AG09319 (cell line): ENCODE results near the gene ATCAY.
A peak's percentile ranks its signal among the peaks of the same experiment; 100 is the strongest.

ENCODE experiments used
- DNase-seq: peaks from one replicate; pipeline ENCODE4 v3.0.0-alpha.2; 2010; ENCODE audit warnings: low read depth; ENCODE audit errors: extremely low read depth
- TF ChIP-seq, protein P1 (sequence below): IDR thresholded peaks from 2 replicates; pipeline ENCODE4 v1.5.1; 2011; ENCODE audit warnings: low read depth, mild to moderate bottlenecking, inconsistent platforms, low read length, moderate library complexity

Gene ATCAY

DNA sequence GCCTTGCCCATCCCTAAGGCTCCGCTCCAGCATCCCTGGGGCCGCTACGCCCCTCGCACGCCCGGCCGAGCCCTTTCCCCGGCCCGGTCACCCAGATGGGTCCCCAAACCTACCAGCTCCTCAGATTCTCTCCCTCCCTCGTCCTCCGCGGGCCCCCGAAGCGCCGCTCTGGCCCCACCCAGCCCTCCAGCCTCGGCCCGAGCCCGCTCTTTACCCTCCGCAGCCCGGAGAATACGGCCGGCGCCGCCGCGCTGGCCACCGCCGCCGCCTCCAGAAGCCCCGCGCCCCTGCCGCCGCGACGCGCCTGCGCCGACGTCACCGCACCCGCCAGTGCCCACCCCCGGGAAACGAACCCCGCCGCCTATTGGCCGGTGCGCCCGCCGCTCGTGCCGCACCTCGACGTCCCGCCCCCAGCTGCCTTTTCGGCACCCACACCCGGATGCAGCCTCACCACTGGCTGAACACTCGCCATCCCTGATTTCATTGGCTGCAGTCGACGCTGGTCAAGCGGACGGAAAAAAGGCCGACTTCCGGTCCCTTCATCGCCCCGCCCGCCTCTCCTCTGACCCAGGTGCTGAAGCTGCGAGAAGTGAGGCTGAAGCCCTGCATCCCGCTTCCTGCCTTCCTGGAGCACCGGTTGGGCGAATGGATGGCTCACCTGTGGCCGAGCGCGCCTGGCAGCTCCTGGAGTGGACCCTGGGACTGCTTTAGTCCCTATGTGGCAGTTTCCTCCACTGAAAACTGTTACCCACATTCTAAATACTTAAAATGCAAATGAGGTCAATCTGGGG is 90.5 kb downstream of the ATCAY start, which contains the start of gene DAPK3:
DAPK3 (minus strand) TSS at position 292 of the 791 bp plus-strand sequence. CDS start 1,364 bp downstream, outside the sequence.
- DNase-seq, result peak; percentile 94
- TF ChIP-seq, protein P1, sequence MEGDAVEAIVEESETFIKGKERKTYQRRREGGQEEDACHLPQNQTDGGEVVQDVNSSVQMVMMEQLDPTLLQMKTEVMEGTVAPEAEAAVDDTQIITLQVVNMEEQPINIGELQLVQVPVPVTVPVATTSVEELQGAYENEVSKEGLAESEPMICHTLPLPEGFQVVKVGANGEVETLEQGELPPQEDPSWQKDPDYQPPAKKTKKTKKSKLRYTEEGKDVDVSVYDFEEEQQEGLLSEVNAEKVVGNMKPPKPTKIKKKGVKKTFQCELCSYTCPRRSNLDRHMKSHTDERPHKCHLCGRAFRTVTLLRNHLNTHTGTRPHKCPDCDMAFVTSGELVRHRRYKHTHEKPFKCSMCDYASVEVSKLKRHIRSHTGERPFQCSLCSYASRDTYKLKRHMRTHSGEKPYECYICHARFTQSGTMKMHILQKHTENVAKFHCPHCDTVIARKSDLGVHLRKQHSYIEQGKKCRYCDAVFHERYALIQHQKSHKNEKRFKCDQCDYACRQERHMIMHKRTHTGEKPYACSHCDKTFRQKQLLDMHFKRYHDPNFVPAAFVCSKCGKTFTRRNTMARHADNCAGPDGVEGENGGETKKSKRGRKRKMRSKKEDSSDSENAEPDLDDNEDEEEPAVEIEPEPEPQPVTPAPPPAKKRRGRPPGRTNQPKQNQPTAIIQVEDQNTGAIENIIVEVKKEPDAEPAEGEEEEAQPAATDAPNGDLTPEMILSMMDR, result no peak

DNA sequence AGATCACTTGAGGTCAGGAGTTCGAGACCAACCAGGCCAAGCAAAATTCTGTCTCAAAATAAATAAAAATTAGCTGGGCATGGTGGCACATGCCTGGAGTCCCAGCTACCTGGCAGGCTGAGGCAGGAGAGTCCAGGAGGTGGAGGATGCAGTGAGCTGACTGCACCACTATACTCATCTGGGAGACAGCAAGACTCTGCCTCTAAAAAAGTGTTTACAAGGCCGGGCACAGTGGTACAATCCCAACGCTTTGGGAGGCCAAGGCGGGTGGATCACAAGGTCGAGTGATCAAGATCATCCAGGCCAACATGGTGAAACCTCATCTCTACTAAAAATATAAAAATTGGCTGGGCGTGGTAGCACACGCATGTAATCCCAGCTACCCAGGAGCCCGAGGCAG is 94.7 kb downstream of the ATCAY start:
- TF ChIP-seq, protein P1, result no peak
- no peak for DNase-seq

DNA sequence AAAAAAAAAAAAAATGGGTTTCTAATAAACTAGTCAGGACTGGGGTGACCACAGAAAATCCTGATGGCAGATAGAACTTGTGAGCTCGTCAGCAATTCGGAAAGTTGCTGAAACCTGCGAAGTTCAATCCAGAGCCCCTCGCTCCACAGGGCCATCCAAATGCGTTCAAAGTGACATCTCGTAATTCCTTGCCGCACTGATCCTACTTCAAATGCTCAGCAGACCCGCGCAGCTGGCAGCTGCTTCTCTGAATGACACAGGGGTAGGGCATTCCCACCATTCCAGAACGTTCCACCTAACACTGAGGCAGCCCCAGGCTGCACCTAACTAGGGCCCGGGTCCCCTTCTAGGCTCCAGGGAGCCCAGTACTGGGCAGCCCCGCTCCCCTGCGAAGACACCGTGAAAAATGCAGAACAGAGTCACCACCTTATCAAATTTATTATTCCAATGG is 95.2 kb downstream of the ATCAY start:
- no peak for DNase-seq
- TF ChIP-seq, protein P1, result no peak

- TF ChIP-seq, protein P1, result no peak
- DNase-seq, result no peak
These were observed 96.2 kb downstream of the ATCAY start for GRCh38 chr19:3976495-3977241.
